Measurements from ENCODE around the gene FKBP1B.

FKBP1B gene

DNA sequence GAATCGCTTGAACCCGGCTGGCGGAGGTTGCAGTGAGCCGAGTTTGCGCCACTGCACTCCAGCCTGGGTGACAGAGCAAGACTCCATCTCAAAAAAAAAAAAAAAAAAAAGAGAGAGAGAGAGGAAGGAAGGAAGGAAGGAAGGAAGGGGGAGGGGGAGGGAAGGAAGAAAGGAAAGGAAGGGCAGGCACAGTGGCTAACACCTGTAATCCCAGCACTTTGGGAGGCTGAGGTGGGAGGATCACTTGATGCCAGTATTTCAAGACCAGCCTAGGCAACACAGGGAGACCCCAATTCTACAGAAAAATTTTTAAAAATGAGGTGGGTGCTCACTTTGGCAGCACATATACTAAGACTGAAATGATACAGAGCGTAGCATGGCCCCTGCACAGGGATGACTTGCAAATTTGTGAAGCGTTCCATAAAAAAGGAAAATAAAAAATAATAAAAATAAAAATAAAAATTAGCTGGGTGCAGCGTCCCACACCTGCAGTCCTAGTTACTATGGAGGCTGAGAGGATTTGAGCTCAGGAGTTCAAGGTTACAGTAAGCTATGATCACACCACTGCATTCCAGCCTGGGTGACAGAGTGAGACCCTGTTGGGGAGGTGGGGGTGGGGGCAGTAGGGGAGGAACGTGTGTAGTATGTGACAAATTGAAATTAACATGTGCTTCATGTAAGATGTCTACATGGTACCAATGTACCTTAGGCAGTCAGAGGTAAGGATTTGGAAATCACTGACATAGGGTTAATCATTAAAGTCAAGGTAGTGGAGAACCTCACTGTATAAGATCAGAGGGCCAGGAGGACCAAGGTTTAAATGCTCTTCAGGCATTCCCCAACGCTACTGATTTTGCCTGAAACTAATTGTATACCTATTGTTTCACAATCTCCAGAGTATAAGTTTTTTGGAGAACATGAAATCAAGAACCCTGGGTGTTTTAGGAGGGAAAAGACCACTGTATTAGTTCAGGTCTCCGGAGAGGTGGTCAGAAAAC, 3.7 kb upstream of the FKBP1B start:
- Histone ChIP-seq H3K27ac (ENCODE audit: low read depth, low read length) (no peak overlapping the region), H3K79me2 (ENCODE audit: insufficient read depth, low read length) (peaks cover 44% of the 10 kb centered on the region)
- TF ChIP-seq, protein P1, sequence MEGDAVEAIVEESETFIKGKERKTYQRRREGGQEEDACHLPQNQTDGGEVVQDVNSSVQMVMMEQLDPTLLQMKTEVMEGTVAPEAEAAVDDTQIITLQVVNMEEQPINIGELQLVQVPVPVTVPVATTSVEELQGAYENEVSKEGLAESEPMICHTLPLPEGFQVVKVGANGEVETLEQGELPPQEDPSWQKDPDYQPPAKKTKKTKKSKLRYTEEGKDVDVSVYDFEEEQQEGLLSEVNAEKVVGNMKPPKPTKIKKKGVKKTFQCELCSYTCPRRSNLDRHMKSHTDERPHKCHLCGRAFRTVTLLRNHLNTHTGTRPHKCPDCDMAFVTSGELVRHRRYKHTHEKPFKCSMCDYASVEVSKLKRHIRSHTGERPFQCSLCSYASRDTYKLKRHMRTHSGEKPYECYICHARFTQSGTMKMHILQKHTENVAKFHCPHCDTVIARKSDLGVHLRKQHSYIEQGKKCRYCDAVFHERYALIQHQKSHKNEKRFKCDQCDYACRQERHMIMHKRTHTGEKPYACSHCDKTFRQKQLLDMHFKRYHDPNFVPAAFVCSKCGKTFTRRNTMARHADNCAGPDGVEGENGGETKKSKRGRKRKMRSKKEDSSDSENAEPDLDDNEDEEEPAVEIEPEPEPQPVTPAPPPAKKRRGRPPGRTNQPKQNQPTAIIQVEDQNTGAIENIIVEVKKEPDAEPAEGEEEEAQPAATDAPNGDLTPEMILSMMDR (IDR thresholded peaks at IDR 0.05; ENCODE audit: insufficient read depth, low read length, poor library complexity, severe bottlenecking), result no peak
- no peak for TF ChIP-seq EZH2phosphoT487 (conservative IDR thresholded peaks at IDR 0.05; ENCODE audit: low read length)

DNA sequence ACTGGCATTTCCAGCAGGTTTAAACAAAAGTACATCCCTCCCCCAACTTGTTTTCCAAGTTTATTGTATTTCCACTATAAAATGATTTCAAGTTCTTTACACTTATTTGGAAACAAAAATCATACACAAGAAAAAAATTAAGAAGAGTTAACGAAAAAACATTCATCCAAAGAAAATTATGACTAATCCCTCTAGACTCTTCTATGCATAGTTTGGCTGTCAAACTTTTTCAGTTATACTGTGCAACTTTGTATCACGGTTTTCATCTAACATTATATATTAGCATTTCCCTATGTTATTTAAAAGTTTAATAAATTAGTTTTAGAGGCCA, 3.0 kb upstream of the FKBP1B start:
- Histone ChIP-seq H2AFZ (ENCODE audit: low read depth, low read length, severe bottlenecking) (peak overlapping the region; percentile 92), H3K4me2 (ENCODE audit: low read depth, low read length, poor library complexity, severe bottlenecking) (peak overlapping the region; percentile 86), H4K20me1 (ENCODE audit: low read depth, low read length) (no peaks in the 10 kb centered on the region), H3K27me3 (ENCODE audit: low read length) (no peaks in the 10 kb centered on the region), H3K9me3 (ENCODE audit: insufficient read depth, low read length) (no peaks in the 10 kb centered on the region), H3K36me3 (ENCODE audit: low read length) (no peaks in the 10 kb centered on the region), H3K27ac (ENCODE audit: low read depth, low read length) (no peak overlapping the region), H3F3A (ENCODE audit: insufficient read depth) (peaks cover 17% of the 10 kb centered on the region), H3K9me2 (replicated peaks; ENCODE audit: insufficient read depth, low read length) (no peaks in the 10 kb centered on the region), H3K4me3 (ENCODE audit: insufficient read depth, low read length, poor library complexity, severe bottlenecking) (peak overlapping the region; percentile 96), H3K79me2 (ENCODE audit: insufficient read depth, low read length) (peaks cover 40% of the 10 kb centered on the region), H3K9ac (ENCODE audit: low read length) (peak overlapping the region; percentile 93)
- TF ChIP-seq, protein P1 (IDR thresholded peaks at IDR 0.05; ENCODE audit: insufficient read depth, low read length, poor library complexity, severe bottlenecking), result no peak
- TF ChIP-seq EZH2phosphoT487 (conservative IDR thresholded peaks at IDR 0.05; ENCODE audit: low read length), result no peak

More for the DNA sequence above, 3.7 kb upstream of the FKBP1B start:
- Histone ChIP-seq H3K27me3 (ENCODE audit: low read length) (no peaks in the 10 kb centered on the region), H3K9me3 (ENCODE audit: insufficient read depth, low read length) (no peaks in the 10 kb centered on the region), H3F3A (ENCODE audit: insufficient read depth) (peaks cover 17% of the 10 kb centered on the region), H3K9ac (ENCODE audit: low read length) (peak overlapping the region; percentile 93), H4K20me1 (ENCODE audit: low read depth, low read length) (no peaks in the 10 kb centered on the region), H3K4me3 (ENCODE audit: insufficient read depth, low read length, poor library complexity, severe bottlenecking) (peak overlapping the region; percentile 96), H2AFZ (ENCODE audit: low read depth, low read length, severe bottlenecking) (no peak overlapping the region), H3K9me2 (replicated peaks; ENCODE audit: insufficient read depth, low read length) (no peaks in the 10 kb centered on the region), H3K36me3 (ENCODE audit: low read length) (no peaks in the 10 kb centered on the region), H3K4me2 (ENCODE audit: low read depth, low read length, poor library complexity, severe bottlenecking) (peak overlapping the region; percentile 86)

DNA sequence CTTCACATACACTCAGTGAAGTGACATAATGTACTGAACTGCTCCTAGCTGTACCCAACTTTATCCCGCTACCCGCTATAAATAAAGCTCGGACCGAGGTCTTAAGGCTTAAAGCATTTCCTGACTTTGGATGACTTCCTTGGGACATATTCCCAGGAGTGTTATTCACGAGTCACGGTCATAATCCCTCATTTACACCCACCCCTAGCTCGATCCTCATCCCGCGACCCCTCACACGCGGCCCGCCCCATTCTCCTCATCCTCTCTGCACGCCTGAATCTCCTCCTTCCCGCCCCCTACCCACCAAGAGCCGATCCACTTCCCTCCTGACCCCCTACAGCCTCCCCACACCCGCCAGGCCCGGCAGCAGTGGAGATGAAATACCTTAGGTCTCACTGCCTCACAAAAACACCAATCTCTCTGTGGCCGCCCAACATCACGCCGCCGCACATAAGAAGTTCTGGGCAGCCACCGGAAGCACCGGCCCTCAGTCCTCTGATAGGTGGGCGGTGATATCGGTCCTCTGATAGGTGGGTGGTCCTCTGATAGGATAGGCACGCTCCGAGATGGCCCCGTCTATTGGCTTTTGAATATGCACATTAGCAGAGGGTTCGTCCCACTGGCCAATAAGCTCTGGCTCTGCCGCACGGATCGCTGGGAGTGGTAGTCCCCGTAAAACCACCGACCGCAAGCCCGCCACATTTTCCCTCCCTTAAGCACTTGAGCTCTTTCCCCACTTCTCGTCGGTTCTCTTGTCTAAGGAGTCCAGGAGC, 2.4 kb upstream of the FKBP1B start, which contains the start of gene WDCP:
TSS of gene WDCP (minus strand) at position 462 of the 773 bp plus-strand sequence. CDS start 7,897 bp downstream, outside the sequence.
- Histone ChIP-seq H3K27ac (ENCODE audit: low read depth, low read length) (peak within 1 kb of the TSS; percentile 33; the same call in 1 of the 2 replicates), H2AFZ (ENCODE audit: low read depth, low read length, severe bottlenecking) (peak within 1 kb of the TSS; percentile 92)
- TF ChIP-seq, protein P1 (IDR thresholded peaks at IDR 0.05; ENCODE audit: insufficient read depth, low read length, poor library complexity, severe bottlenecking), result no peak
- TF ChIP-seq EZH2phosphoT487 (conservative IDR thresholded peaks at IDR 0.05; ENCODE audit: low read length), result no peak

More for the DNA sequence above, 2.4 kb upstream of the FKBP1B start, which contains the start of gene WDCP:
- Histone ChIP-seq H3K4me2 (ENCODE audit: low read depth, low read length, poor library complexity, severe bottlenecking) (peak within 1 kb of the TSS; percentile 100), H3K9ac (ENCODE audit: low read length) (peak within 1 kb of the TSS; percentile 93), H3K36me3 (ENCODE audit: low read length) (no peaks in the 10 kb centered on the region), H3F3A (ENCODE audit: insufficient read depth) (peaks cover 17% of the 10 kb centered on the region), H3K9me2 (replicated peaks; ENCODE audit: insufficient read depth, low read length) (no peaks in the 10 kb centered on the region), H4K20me1 (ENCODE audit: low read depth, low read length) (no peaks in the 10 kb centered on the region), H3K79me2 (ENCODE audit: insufficient read depth, low read length) (peaks cover 40% of the 10 kb centered on the region), H3K4me3 (ENCODE audit: insufficient read depth, low read length, poor library complexity, severe bottlenecking) (peak within 1 kb of the TSS; percentile 96), H3K9me3 (ENCODE audit: insufficient read depth, low read length) (no peaks in the 10 kb centered on the region), H3K27me3 (ENCODE audit: low read length) (no peaks in the 10 kb centered on the region)
